Measurements from ENCODE around the gene REEP3.
A peak's percentile ranks its signal among the peaks of the same experiment; 100 is the strongest.
"Not testable (repeated sequence)": the region's sequence is repeated elsewhere in the genome, so short reads cannot be mapped to it uniquely, and the experiment has no call there.

REEP3 gene

GRCh38 chr10:63549810-63550209, 28.6 kb downstream of the REEP3 start:
- DNase-seq (ENCODE audit: low read depth in 2 of 2) = no peak

GRCh38 chr10:63553031-63553430, 31.8 kb downstream of the REEP3 start:
- no peak for DNase-seq (ENCODE audit: low read depth in 2 of 2)

- no peak for DNase-seq (ENCODE audit: low read depth in 2 of 2)
Observed at GRCh38 chr10:63553473-63553872, 32.3 kb downstream of the REEP3 start.

GRCh38 chr10:63554657-63555056, 33.5 kb downstream of the REEP3 start:
- DNase-seq (ENCODE audit: low read depth in 2 of 2) = peak; percentile 14 to 16

GRCh38 chr10:63555330-63555729, 34.1 kb downstream of the REEP3 start:
- no peak for DNase-seq (ENCODE audit: low read depth in 2 of 2)

- no peak for DNase-seq (ENCODE audit: low read depth in 2 of 2)
Observed at GRCh38 chr10:63558132-63558784, 37.1 kb downstream of the REEP3 start.

GRCh38 chr10:63561341-63561740, 40.1 kb downstream of the REEP3 start:
- no peak for DNase-seq (ENCODE audit: low read depth in 2 of 2)

- no peak for DNase-seq (ENCODE audit: low read depth in 2 of 2)
Observed at GRCh38 chr10:63562391-63562790, 41.2 kb downstream of the REEP3 start.

GRCh38 chr10:63562857-63563256, 41.7 kb downstream of the REEP3 start:
- no peak for DNase-seq (ENCODE audit: low read depth in 2 of 2)

GRCh38 chr10:63563623-63564022, 42.4 kb downstream of the REEP3 start:
- no peak for DNase-seq (ENCODE audit: low read depth in 2 of 2)

- DNase-seq (ENCODE audit: low read depth in 2 of 2) = not testable (repeated sequence)
Observed at GRCh38 chr10:63564731-63565130, 43.5 kb downstream of the REEP3 start.

GRCh38 chr10:63573068-63573697, 52.0 kb downstream of the REEP3 start:
- no peak for DNase-seq (ENCODE audit: low read depth in 2 of 2)

GRCh38 chr10:63574011-63574410, 52.8 kb downstream of the REEP3 start:
- no peak for DNase-seq (ENCODE audit: low read depth in 2 of 2)

- DNase-seq (ENCODE audit: low read depth in 2 of 2) = no peak
Observed at GRCh38 chr10:63576501-63576900, 55.3 kb downstream of the REEP3 start.

GRCh38 chr10:63578501-63578900, 57.3 kb downstream of the REEP3 start:
- DNase-seq (ENCODE audit: low read depth in 2 of 2) = no peak

GRCh38 chr10:63579371-63580014, 58.3 kb downstream of the REEP3 start:
- DNase-seq (ENCODE audit: low read depth in 2 of 2) = no peak

GRCh38 chr10:63582690-63583089, 61.5 kb downstream of the REEP3 start:
- no peak for DNase-seq (ENCODE audit: low read depth in 2 of 2)

GRCh38 chr10:63583397-63583796, 62.2 kb downstream of the REEP3 start:
- no peak for DNase-seq (ENCODE audit: low read depth in 2 of 2)

GRCh38 chr10:63583909-63584724, 62.9 kb downstream of the REEP3 start:
- no peak for DNase-seq (ENCODE audit: low read depth in 2 of 2)

GRCh38 chr10:63584725-63585035, 63.5 kb downstream of the REEP3 start:
- no peak for DNase-seq (ENCODE audit: low read depth in 2 of 2)

- DNase-seq (ENCODE audit: low read depth in 2 of 2) = no peak
Observed at GRCh38 chr10:63585041-63585440, 63.8 kb downstream of the REEP3 start.

GRCh38 chr10:63586043-63586442, 64.8 kb downstream of the REEP3 start:
- DNase-seq (ENCODE audit: low read depth in 2 of 2) = no peak

- DNase-seq (ENCODE audit: low read depth in 2 of 2) = no peak
Observed at GRCh38 chr10:63587191-63587590, 66.0 kb downstream of the REEP3 start.
